Right lobe of liver (tissue), 6 donors: ENCODE measurements around the gene PLLP. TPM values are rescaled to one million over a fixed set of nuclear protein-coding genes. Genes with fewer than 3 reads are reported as not detected.
A peak's percentile ranks its signal among the peaks of the same experiment; 100 is the strongest.
"Not testable (repeated sequence)": the region's sequence is repeated elsewhere in the genome, so short reads cannot be mapped to it uniquely, and the experiment has no call there.

Experiments
- ATAC-seq, 4 donors: fragments of 200-7000 bp; cut with Tn5 transposase; one replicate each; pipeline ENCODE4 v1.9.1; 2020; ENCODE audit warnings: mild to moderate bottlenecking in 4 of 4, moderate library complexity in 4 of 4
- DNase-seq, 3 donors: peaks; one replicate each; pipeline ENCODE4 v3.0.0-alpha.2; 2020
- H3K27ac ChIP-seq, 3 donors: fragments of 200-600 bp; one replicate each; pipeline ENCODE4 v1.8.0; 2022
- H3K27me3 ChIP-seq, 2 donors: fragments of 200-600 bp; one replicate each; pipeline ENCODE4 v1.8.0; 2022
- H3K36me3 ChIP-seq, 4 donors: fragments of 200-600 bp; sonication (generic) in 1 of 4; one replicate each; pipeline versions ENCODE4 v1.5.1 to v1.8.0; 2017 to 2022; ENCODE audit warnings: control low read depth in 1 of 4
- H3K4me1 ChIP-seq, 4 donors: fragments of 200-600 bp; sonication (generic) in 1 of 4; one replicate each; pipeline versions ENCODE4 v1.5.1 to v1.8.0; 2017 to 2022; ENCODE audit warnings: control low read depth in 1 of 4
- H3K4me3 ChIP-seq, 3 donors: fragments of 200-600 bp; one replicate each; pipeline ENCODE4 v1.8.0; 2022
- H3K9me3 ChIP-seq, 4 donors: fragments of 200-600 bp; sonication (generic) in 1 of 4; one replicate each; pipeline versions ENCODE4 v1.5.1 to v1.8.0; 2017 to 2022; ENCODE audit warnings: control low read depth in 1 of 4
- CTCF ChIP-seq, 4 donors: fragments of 200-600 bp in 3 of 4; fragments of 450-650 bp in 1 of 4; IDR thresholded peaks; one replicate each; pipeline versions ENCODE4 v1.5.1 to v1.8.0; 2016 to 2022; ENCODE audit warnings: antibody characterized with exemption in 4 of 4, mild to moderate bottlenecking in 2 of 4
- POLR2A ChIP-seq: fragments of 450-650 bp; IDR thresholded peaks from one replicate; pipeline ENCODE4 v1.6.1; 2017; ENCODE audit warnings: antibody characterized with exemption, mild to moderate bottlenecking
- WGBS: methylation state at CpG from one replicate; pipeline ENCODE4 v1.1.6; 2018; ENCODE audit warnings: low coverage, low lambda C conversion rate; ENCODE audit not compliant: insufficient coverage; ENCODE audit errors: missing lambda C conversion rate; 5-methylcytosine and 5-hydroxymethylcytosine counted together
- intact Hi-C, 2 donors: fragments of 100-400 bp; cut with DNase I; formaldehyde crosslinking; loops; one replicate each; pipeline versions ENCODE4 v1.11.2 to v1.14.1; 2022
- total RNA-seq, 6 experiments: library from RNA; depleted of rRNA in 2 of 6; stranded (reverse); fragments of >200 nt in 2 of 6; fragmentation: NEBNext Ultra II Directional in 3 of 6; extraction: Animal tissue kit (Norgen Biotek cat#: 25700) in 3 of 6; gene quantifications; one replicate each; pipeline versions ENCODE4 v1.1.0 to v1.2.4, GENCODE V29; 2016 to 2023
- donor health status: DM: no; HTN: yes; CAD: no.
- donor health status: DM: no; HTN: no; CAD: no.
- donor health status: DM: no; HTN: no; CAD: no.
- donor health status: DM: no; HTN: yes; CAD: no.
- donor health status: DM: no; HTN: yes; CAD: no.

The PLLP gene
- total RNA-seq, 6 experiments from 2014 or later = 2.1 to 7.4 (median 3.8) TPM

- H3K27ac ChIP-seq = no peak overlapping the region
- H3K4me3 ChIP-seq = no peak overlapping the region
- no peak for TF ChIP-seq CTCF (IDR thresholded peaks at IDR 0.05)
- TF ChIP-seq POLR2A = no peak
- DNase-seq = peak in 1 of 3 donors; percentile 20
- H3K4me1 ChIP-seq = peaks cover 0 to 4% (median 0%) of the 10 kb centered on the region in 4 donors
- WGBS = 61% methylated on average over 5 of the region's 25 CpGs
- intact Hi-C loops = no loop called here
- no peak for ATAC-seq
- no peaks in the 10 kb centered on the region for H3K9me3 ChIP-seq
- H3K27me3 ChIP-seq = no peaks in the 10 kb centered on the region
- no peaks in the 10 kb centered on the region for H3K36me3 ChIP-seq
These were observed 14.0 kb downstream of the PLLP start for GRCh38 chr16:57270221-57271062.

GRCh38 chr16:57268804-57269800 is 15.4 kb downstream of the PLLP start:
- no peak overlapping the region for H3K4me3 ChIP-seq
- DNase-seq (peak in 1 of 3 donors; percentile 35), ATAC-seq (peak in 3 of 4 donors; percentile 7 to 73 (median 36))
- TF ChIP-seq CTCF (IDR thresholded peaks at IDR 0.05) (no peak), POLR2A (no peak)
- no peaks in the 10 kb centered on the region for H3K36me3 ChIP-seq
- intact Hi-C loops = no loop called here
- H3K4me1 ChIP-seq = peaks cover 0 to 4% (median 0%) of the 10 kb centered on the region in 4 donors
- no peak overlapping the region for H3K27ac ChIP-seq
- WGBS = 49% methylated on average over 7 of the region's 14 CpGs
- H3K9me3 ChIP-seq = no peaks in the 10 kb centered on the region
- H3K27me3 ChIP-seq = no peaks in the 10 kb centered on the region

GRCh38 chr16:57267343-57267742 is 17.1 kb downstream of the PLLP start:
- not testable (repeated sequence) for H3K36me3 ChIP-seq, H3K27ac ChIP-seq, H3K4me1 ChIP-seq

GRCh38 chr16:57266531-57267260 is 17.8 kb downstream of the PLLP start:
- ATAC-seq (peak in 2 of 4 donors; percentile 42), DNase-seq (peak in 1 of 3 donors; percentile 27)
- Histone ChIP-seq H3K9me3 (no peaks in the 10 kb centered on the region), H3K4me3 (no peak overlapping the region), H3K27ac (no peak overlapping the region), H3K27me3 (no peaks in the 10 kb centered on the region), H3K4me1 (peaks cover 0 to 4% (median 0%) of the 10 kb centered on the region in 4 donors), H3K36me3 (no peaks in the 10 kb centered on the region)
- intact Hi-C loops = no loop called here
- TF ChIP-seq CTCF (IDR thresholded peaks at IDR 0.05) (no peak), POLR2A (no peak)
- 14% methylated on average over 4 of the region's 6 CpGs for WGBS

More at GRCh38 chr16:57267343-57267742, 17.1 kb downstream of the PLLP start:
- H3K9me3 ChIP-seq, H3K4me3 ChIP-seq, H3K27me3 ChIP-seq, ATAC-seq, intact Hi-C loops: not testable (repeated sequence)
- DNase-seq = peak in 1 of 3 donors; percentile 7
- WGBS = 32% methylated on average over 2 of the region's 2 CpGs
